Stimulated activated CD4-positive, alpha-beta T cell treated with anti-CD3 and anti-CD28 coated beads, Interleukin-1b, Interleukin-23, amount 100 ng/mL, for 1 hour (primary cell): ENCODE data around the gene ZNF804B.
"Not testable (repeated sequence)": the region's sequence is repeated elsewhere in the genome, so short reads cannot be mapped to it uniquely, and the experiment has no call there.

Source experiments
- DNase-seq, 2 donors: peaks; one replicate each; pipeline ENCODE4 v3.0.0-alpha.2; 2020; ENCODE audit warnings: low read depth in 2 of 2

Gene ZNF804B

GRCh38 chr7:89085580-89085979 lies 326.1 kb downstream of the ZNF804B start:
- no peak for DNase-seq

- DNase-seq = no peak
Measured at GRCh38 chr7:89091550-89091949, 332.1 kb downstream of the ZNF804B start.

- DNase-seq = no peak
Measured at GRCh38 chr7:89094269-89094668, 334.8 kb downstream of the ZNF804B start.

- DNase-seq = no peak
Measured at GRCh38 chr7:89103564-89103963, 344.1 kb downstream of the ZNF804B start.

GRCh38 chr7:89104748-89105685 lies 345.5 kb downstream of the ZNF804B start:
- no peak for DNase-seq

GRCh38 chr7:89123871-89124270 lies 364.4 kb downstream of the ZNF804B start:
- no peak for DNase-seq

GRCh38 chr7:89129600-89130375 lies 370.3 kb downstream of the ZNF804B start:
- no peak for DNase-seq

- DNase-seq = no peak
Measured at GRCh38 chr7:89133357-89133756, 373.9 kb downstream of the ZNF804B start.

- DNase-seq = no peak
Measured at GRCh38 chr7:89133819-89134218, 374.3 kb downstream of the ZNF804B start.

GRCh38 chr7:89145801-89146200 lies 386.3 kb downstream of the ZNF804B start:
- no peak for DNase-seq

GRCh38 chr7:89160107-89160506 lies 400.6 kb downstream of the ZNF804B start:
- DNase-seq = no peak

GRCh38 chr7:89165421-89165820 lies 405.9 kb downstream of the ZNF804B start:
- DNase-seq = no peak

- DNase-seq = no peak
Measured at GRCh38 chr7:89170628-89171027, 411.1 kb downstream of the ZNF804B start.

- DNase-seq = no peak
Measured at GRCh38 chr7:89182116-89182515, 422.6 kb downstream of the ZNF804B start.

- DNase-seq = no peak
Measured at GRCh38 chr7:89183712-89184111, 424.2 kb downstream of the ZNF804B start.

- no peak for DNase-seq
Measured at GRCh38 chr7:89200758-89201157, 441.3 kb downstream of the ZNF804B start.

GRCh38 chr7:89223900-89224395 lies 464.4 kb downstream of the ZNF804B start:
- DNase-seq = no peak

- not testable (repeated sequence) for DNase-seq
Measured at GRCh38 chr7:89228688-89229171, 469.2 kb downstream of the ZNF804B start.

GRCh38 chr7:89238156-89238555 lies 478.7 kb downstream of the ZNF804B start:
- DNase-seq = no peak

- DNase-seq = no peak
Measured at GRCh38 chr7:89246196-89246595, 486.7 kb downstream of the ZNF804B start.

- no peak for DNase-seq
Measured at GRCh38 chr7:89247207-89247606, 487.7 kb downstream of the ZNF804B start.

- no peak for DNase-seq
Measured at GRCh38 chr7:89259085-89259484, 499.6 kb downstream of the ZNF804B start.
